8988T (cell line): ENCODE data around the gene BANF2.
"Not testable (repeated sequence)": the region's sequence is repeated elsewhere in the genome, so short reads cannot be mapped to it uniquely, and the experiment has no call there.

ENCODE experiments used
- DNase-seq: peaks from one replicate; pipeline ENCODE4 v3.0.0; 2011

BANF2 gene

DNA sequence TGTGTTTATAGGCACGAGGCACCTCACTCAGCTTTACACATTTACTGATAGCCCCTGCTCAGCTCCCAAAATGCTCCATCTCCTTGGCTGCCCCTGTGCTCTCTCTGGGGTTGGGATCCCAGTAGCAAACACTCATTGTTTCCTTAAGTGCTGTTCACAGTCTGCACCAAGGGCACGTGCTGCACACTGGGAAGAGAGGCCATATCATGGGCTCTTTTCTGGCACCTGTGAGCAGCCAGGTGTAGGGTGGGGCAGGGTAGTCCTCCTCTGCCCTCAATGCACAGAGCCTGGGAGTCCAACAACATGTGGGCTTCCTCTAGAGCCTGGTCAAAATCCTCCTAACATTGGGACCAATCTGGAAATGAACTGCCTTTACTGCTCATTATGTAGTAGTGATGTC, 67.9 kb downstream of the BANF2 start:
- no peak for DNase-seq

DNA sequence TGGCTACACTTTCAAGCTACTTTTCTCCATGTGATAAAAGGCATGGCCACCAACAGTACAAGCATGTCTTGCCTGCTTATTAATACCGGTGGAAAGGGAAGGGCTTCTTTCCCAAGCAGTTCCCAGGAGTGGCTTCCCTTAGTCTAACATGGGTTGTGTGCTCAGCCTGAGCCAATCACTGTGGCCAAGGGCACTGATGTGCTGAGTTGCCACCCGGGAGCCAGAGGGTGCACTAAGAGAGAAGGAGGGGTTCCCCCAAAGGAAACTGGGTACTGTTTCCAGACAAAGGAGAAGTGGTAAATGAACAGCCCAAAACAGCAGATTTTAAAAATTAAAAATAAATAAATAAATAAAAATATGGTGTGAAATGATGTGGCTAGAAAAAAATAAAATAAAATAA, 68.5 kb downstream of the BANF2 start:
- no peak for DNase-seq

DNA sequence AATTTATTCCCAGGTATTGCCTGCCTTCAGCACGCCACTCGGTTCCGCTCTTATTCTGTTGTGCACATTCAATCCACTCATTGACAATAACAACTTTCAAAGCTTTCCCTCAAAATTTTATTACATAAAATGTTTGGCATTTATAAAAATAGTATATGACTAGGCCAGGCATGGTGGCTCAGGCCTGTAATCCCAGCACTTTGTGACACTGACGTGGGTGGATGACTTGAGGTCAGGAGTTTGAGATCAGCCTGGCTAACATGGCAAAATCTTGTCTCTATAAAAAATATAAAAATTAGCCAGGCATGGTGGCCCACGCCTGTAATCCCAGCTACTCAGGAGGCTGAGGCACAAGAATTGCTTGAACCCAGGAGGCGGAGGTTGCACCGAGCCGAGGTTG, 70.0 kb downstream of the BANF2 start:
- DNase-seq, result not testable (repeated sequence)

DNA sequence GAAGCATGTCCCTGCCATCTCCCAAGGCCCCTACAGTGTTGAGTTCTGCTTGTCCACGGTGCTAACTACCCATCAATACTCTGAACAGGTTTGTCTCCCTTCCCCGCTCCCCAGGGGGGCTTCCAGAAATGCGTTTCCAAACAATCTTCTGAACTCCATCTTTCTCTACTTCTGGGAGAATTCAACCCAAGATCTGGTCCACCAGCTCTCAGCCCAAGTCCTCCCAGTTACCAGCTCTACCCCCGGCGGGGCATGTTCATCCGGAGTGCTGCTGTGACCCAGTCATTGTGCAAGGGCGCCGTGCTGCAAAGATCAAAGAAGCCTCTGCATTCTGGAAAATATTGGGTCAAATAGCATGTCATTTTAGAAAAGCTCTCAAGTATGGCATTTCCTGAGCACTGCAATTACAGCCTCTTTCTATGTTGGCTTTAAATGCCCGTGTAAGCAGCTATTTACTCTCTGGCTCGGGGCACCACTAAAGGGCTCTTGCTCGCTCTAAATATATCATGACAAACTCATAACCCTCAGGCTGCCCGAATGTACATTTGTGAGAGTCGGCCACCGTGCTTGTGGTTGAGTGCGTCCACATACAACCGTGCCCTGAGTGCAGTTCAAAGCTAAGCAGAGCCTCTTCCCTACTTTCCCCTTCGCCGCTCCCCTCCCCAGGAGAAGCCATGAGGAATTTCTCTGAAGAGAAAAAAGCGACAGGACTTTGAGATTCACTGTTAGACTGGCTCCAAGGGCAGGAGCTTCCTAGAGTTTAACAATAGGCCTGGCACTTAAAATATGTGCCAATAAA, 71.6 kb downstream of the BANF2 start:
- DNase-seq, result no peak

DNA sequence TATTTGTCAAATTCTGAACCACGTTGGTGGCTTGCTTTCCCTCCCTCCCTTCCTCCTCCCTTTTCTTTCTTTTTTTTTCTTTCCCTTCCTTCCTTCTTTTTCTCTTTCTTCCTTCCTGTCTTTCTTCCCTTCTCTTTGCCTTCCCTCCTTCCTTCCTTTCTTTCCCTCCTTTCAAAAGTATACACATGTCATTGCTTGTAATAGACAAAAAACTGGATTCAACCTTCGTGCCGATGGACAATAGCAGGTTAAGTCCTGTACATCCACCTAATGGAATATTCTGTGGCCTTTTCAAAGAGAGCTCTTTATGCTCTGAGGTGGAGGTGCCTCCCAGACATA, 72.2 kb downstream of the BANF2 start:
- no peak for DNase-seq

DNA sequence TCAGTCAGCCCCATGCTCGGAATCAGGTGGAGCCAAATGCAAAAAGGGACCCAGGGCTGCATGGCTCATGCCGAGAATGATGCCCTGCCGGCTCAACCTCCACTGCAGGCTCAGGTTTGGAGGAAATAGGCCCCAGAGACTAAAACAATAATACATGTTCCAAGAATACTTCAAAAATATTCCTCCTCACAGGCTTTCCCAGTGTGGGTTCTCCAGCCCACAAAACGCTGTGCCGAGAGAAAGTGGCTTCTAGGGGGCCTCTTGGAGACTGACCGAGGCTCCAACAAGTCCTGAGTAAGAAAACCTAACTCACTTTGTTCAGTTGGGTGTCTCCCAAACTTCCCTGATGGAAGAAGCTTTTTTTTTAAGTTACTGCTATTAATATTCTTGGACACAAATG, 73.9 kb downstream of the BANF2 start:
- no peak for DNase-seq

DNA sequence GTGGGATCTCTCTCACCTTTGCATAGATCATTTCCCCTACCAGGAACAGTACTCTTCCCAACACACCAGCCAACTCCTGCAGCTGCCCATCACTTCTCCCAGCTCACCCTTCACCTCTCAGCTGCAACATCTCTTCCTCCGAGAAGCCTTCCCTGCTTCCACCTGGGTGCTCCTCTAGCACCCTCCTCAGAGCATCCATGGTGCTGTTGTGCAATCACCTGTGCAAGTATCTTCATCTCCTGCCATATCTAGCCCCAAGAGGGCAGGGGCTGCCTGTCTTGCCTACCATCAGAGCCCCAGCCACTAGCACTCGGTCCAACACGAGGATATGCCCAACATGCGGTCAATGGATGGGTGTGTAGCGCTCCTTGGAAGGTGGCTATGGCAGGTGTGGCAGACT, 75.8 kb downstream of the BANF2 start:
- no peak for DNase-seq

DNA sequence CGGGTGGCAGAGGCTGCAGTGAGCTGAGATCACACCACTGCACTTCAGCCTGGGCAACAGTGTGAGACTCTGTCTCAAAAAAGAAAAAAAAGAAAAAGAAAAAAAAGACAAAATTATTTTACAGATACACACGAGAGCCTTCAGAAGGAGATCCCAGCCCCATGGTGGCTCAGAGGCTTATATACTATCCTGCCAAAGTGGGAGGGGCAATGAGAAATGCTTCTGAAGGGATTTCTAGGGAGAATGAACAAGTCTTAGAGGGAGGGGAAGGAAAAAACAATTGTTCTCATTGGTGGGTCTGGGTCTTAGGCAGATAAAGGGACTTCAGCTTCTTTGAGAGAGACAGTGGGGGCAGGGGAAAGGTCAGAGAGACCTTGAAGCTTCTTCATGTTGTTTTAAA, 76.8 kb downstream of the BANF2 start:
- DNase-seq, result no peak

DNA sequence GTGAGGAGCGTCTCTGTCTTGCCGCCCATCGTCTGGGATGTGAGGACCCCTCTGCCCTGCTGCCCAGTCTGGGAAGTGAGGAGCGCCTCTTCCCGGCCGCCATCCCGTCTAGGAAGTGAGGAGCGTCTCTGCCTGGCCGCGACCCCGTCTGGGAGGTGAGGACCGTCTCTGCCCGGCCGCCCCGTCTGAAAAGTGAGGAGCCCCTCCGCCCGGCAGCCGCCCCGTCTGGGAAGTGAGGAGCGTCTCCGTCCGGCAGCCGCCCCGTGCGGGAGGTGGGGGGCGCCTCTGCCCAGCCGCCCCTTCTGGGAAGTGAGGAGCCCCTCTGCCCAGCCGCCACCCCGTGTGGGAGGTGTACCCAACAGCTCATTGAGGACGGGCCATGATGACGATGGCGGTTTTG, 79.2 kb downstream of the BANF2 start:
- DNase-seq, result not testable (repeated sequence)

DNA sequence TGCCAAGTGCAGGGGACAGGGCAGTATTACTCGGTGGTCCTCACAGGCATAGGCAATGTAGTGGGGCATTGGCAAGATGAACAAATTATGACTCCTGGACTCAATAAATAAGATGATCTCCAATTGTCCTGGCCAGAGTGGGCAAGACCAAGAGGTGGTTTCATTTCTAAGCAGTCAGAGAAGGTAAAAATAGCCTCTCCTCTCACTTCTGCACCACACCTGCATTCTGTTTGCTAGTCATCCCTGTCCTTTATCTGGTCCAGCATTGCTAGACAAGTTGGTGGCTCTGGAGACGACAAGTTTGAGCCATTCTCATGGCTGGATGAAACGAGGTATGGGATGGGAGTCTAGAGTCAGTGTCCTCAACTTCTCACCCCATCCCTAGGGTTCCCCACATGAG, 83.0 kb downstream of the BANF2 start:
- no peak for DNase-seq

DNA sequence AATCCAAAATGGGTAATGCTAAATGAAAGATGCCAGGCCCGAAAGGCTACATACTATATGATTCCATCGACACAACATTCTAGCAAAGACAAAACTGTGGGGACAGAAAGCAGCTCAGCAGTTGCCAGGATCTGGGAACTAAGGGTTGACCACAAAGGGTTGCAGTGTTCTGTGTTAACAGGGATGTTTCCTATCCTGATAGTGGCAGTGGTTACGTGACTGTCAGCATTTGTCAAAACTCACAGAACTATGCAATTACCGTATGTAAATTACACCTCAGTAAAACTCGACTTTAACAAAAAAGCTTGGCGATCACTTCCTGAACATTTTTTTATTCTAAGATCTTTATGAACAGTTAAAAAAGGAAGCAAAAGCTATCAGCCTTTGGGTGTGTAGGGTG, 83.9 kb downstream of the BANF2 start:
- DNase-seq, result no peak

DNA sequence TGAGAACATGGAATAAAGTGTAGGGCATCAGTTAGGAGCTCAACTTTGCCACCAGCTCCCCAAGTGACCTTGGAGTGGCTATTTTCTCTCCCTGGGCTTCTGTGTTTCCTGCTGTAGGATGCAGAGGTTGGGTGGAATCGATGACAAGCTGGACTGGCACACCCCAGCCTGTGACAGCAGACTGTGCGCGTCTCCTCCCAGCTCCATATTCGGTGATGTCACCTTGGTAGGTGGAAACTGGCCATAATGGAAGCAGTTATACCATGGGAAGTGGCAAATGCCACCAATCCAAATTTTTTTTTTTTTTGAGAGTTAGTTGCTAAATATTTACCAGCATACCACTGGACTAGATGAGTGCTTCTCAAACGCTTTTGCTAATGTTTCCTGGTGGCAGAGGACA, 85.2 kb downstream of the BANF2 start:
- DNase-seq, result no peak
